MCF 10A (cell line): ENCODE data around the gene GRM2. TPM values are rescaled to one million over a fixed set of nuclear protein-coding genes. Genes with fewer than 3 reads are reported as not detected.

ENCODE experiments used
- BruUV-seq: library from RNA; stranded (reverse); fragments of 400-500 nt; replicated peaks from 2 replicates; lab custom pipeline; 2021; lab: Mats Ljungman, UMichigan
- CTCF ChIA-PET: fragments of 300-600 bp; sonication (Branson Sonifier 250); formaldehyde crosslinking; extraction: SDS; loops from one replicate; lab custom pipeline; 2021; ENCODE audit warnings: antibody characterized with exemption, inconsistent platforms; lab: Yijun Ruan, JAX
- POLR2A ChIA-PET: fragments of 300-600, 350-650 bp; sonication (Branson Sonifier 250); formaldehyde crosslinking; extraction: SDS; loops from one replicate; lab custom pipeline; 2020; ENCODE audit warnings: antibody characterized with exemption, inconsistent platforms; lab: Yijun Ruan, JAX
- DNase-seq: peaks from one replicate; pipeline ENCODE4 v3.0.0-alpha.2; 2018; ENCODE audit not compliant: unreplicated experiment
- H3K27ac Mint-ChIP-seq: one replicate; pipeline ENCODE4 v1.8.0; 2022; ENCODE audit warnings: mild to moderate bottlenecking, low read depth, mixed read lengths; ENCODE audit not compliant: unreplicated experiment
- H3K27me3 Mint-ChIP-seq: one replicate; pipeline ENCODE4 v1.8.0; 2022; ENCODE audit warnings: mixed read lengths; ENCODE audit not compliant: insufficient read depth, unreplicated experiment
- H3K36me3 Mint-ChIP-seq: one replicate; pipeline ENCODE4 v1.8.0; 2022; ENCODE audit warnings: mild to moderate bottlenecking, moderate library complexity, mixed read lengths; ENCODE audit not compliant: insufficient read depth, unreplicated experiment
- H3K4me1 Mint-ChIP-seq: one replicate; pipeline ENCODE4 v1.8.0; 2022; ENCODE audit warnings: mixed read lengths; ENCODE audit not compliant: insufficient read depth, unreplicated experiment
- H3K4me3 Mint-ChIP-seq: one replicate; pipeline ENCODE4 v1.8.0; 2022; ENCODE audit warnings: mild to moderate bottlenecking, moderate library complexity, mixed read lengths; ENCODE audit not compliant: unreplicated experiment
- H3K9me3 Mint-ChIP-seq: one replicate; pipeline ENCODE4 v1.8.0; 2022; ENCODE audit warnings: mixed read lengths; ENCODE audit not compliant: unreplicated experiment
- CTCF ChIP-seq: fragments of 200-600 bp; IDR thresholded peaks from one replicate; pipeline ENCODE4 v1.8.0; 2022; ENCODE audit warnings: antibody characterized with exemption, mild to moderate bottlenecking; ENCODE audit not compliant: unreplicated experiment
- intact Hi-C: fragments of 100-400 bp; cut with micrococcal nuclease; formaldehyde crosslinking; loops from 2 replicates; pipeline ENCODE4 v1.14.1; 2022
- total RNA-seq: library from RNA; stranded (reverse); gene quantifications from 2 replicates; pipeline ENCODE4 v1.2.3, GENCODE V29; 2022

Gene GRM2
- total RNA-seq, 1 experiment from 2014 or later, result 0.23 TPM

GRCh38 chr3:51681453-51681852 lies 25.4 kb upstream of the GRM2 start:
- no TSS peak for BruUV-seq
- H3K9me3 Mint-ChIP-seq, result no peaks in the 10 kb centered on the region
- intact Hi-C loops, result no loop called here

GRCh38 chr3:51682079-51682478 lies 24.8 kb upstream of the GRM2 start:
- BruUV-seq, result no TSS peak
- peak overlapping the region; percentile 35 for H3K27ac Mint-ChIP-seq

More at GRCh38 chr3:51681453-51681852, 25.4 kb upstream of the GRM2 start:
- H3K36me3 Mint-ChIP-seq, result peaks cover 46% of the 10 kb centered on the region
- ChIA-PET POLR2A (interaction anchor here (0.9 to 4.6 kb wide), 7 partner anchors 10 to 260 kb away, joined by 3 to 63 read pairs (median 3); partner anchors contain the start of genes DCAF1, PARP3, RRP9 and TEX264), CTCF (interaction anchor here (0.5 to 7.0 kb wide), 29 partner anchors 9 to 1335 kb away, joined by 3 to 111 read pairs (median 5); partner anchors contain the start of genes DCAF1 and RAD54L2)
- H3K4me1 Mint-ChIP-seq, result peaks cover 39% of the 10 kb centered on the region
- H3K27ac Mint-ChIP-seq, result peak overlapping the region; percentile 35
- DNase-seq, result peak; percentile 61
- TF ChIP-seq CTCF, result no peak
- H3K4me3 Mint-ChIP-seq, result no peak overlapping the region
- no peaks in the 10 kb centered on the region for H3K27me3 Mint-ChIP-seq

GRCh38 chr3:51682526-51682925 lies 24.3 kb upstream of the GRM2 start:
- H3K27ac Mint-ChIP-seq, result no peak overlapping the region
- peaks cover 46% of the 10 kb centered on the region for H3K4me1 Mint-ChIP-seq
- POLR2A ChIA-PET, result interaction anchor here (0.9 to 4.6 kb wide), 5 partner anchors 11 to 182 kb away, joined by 3 to 63 read pairs (median 3); partner anchors contain the start of genes DCAF1 and TEX264
- peaks cover 46% of the 10 kb centered on the region for H3K36me3 Mint-ChIP-seq
- BruUV-seq, result no TSS peak
- no peaks in the 10 kb centered on the region for H3K9me3 Mint-ChIP-seq
- CTCF ChIA-PET, result interaction anchor here (0.5 to 7.0 kb wide), 42 partner anchors 8 to 1067 kb away, joined by 3 to 111 read pairs (median 4); partner anchors contain the start of genes DCAF1 and RAD54L2
- no peaks in the 10 kb centered on the region for H3K27me3 Mint-ChIP-seq
- no peak overlapping the region for H3K4me3 Mint-ChIP-seq
- intact Hi-C loops, result loop anchor here (1.0 to 2.0 kb wide), 5 partner anchors 14 to 291 kb away; partner anchors contain the start of gene RBM15B
- no peak for DNase-seq
- no peak for TF ChIP-seq CTCF

More at GRCh38 chr3:51682079-51682478, 24.8 kb upstream of the GRM2 start:
- ChIA-PET CTCF (interaction anchor here (0.6 to 7.0 kb wide), 42 partner anchors 9 to 1066 kb away, joined by 3 to 111 read pairs (median 4); partner anchors contain the start of genes DCAF1 and RAD54L2), POLR2A (interaction anchor here (0.9 to 4.6 kb wide), 5 partner anchors 11 to 182 kb away, joined by 3 to 63 read pairs (median 3); partner anchors contain the start of genes DCAF1 and TEX264)
- intact Hi-C loops, result loop anchor here (1.0 to 2.0 kb wide), 5 partner anchors 13 to 291 kb away; partner anchors contain the start of gene RBM15B
- DNase-seq, result peak; percentile 91
- H3K9me3 Mint-ChIP-seq, result no peaks in the 10 kb centered on the region
- peak; percentile 65 for TF ChIP-seq CTCF
- no peak overlapping the region for H3K4me3 Mint-ChIP-seq
- peaks cover 43% of the 10 kb centered on the region for H3K36me3 Mint-ChIP-seq
- H3K27me3 Mint-ChIP-seq, result no peaks in the 10 kb centered on the region
- H3K4me1 Mint-ChIP-seq, result peaks cover 42% of the 10 kb centered on the region

- intact Hi-C loops, result loop anchor here (2.0 kb wide), 1 partner anchor 15 kb away; no protein-coding TSS in a partner anchor
- no peaks in the 10 kb centered on the region for H3K9me3 Mint-ChIP-seq
- no peak overlapping the region for H3K4me3 Mint-ChIP-seq
- H3K4me1 Mint-ChIP-seq, result peaks cover 45% of the 10 kb centered on the region
- ChIA-PET POLR2A (interaction anchor here (4.6 kb wide), 1 partner anchor 12 kb away, joined by 63 read pairs; the partner anchor contains the start of gene TEX264), CTCF (interaction anchor here (0.7 to 7.0 kb wide), 6 partner anchors 14 to 447 kb away, joined by 3 to 111 read pairs (median 4); partner anchors contain the start of gene DCAF1)
- no peak overlapping the region for H3K27ac Mint-ChIP-seq
- no peak for DNase-seq
- H3K36me3 Mint-ChIP-seq, result peaks cover 50% of the 10 kb centered on the region
- no peak for TF ChIP-seq CTCF
- no peaks in the 10 kb centered on the region for H3K27me3 Mint-ChIP-seq
- BruUV-seq, result no TSS peak
Observed at GRCh38 chr3:51683566-51683965, 23.3 kb upstream of the GRM2 start.
